Measurements from ENCODE around the gene MCTP2. TPM values are rescaled to one million over a fixed set of nuclear protein-coding genes. Genes with fewer than 3 reads are reported as not detected.

Gene MCTP2
- total RNA-seq, 1 experiment from 2014 or later, result 7.4 TPM

GRCh38 chr15:94324117-94324826 is 92.9 kb downstream of the MCTP2 start:
- POLR2A ChIA-PET, result no interaction called here
- H3K4me1 Mint-ChIP-seq, result peaks cover 13% of the 10 kb centered on the region
- H3K9me3 Mint-ChIP-seq, result no peaks in the 10 kb centered on the region; the same call in 1 of the 2 replicates
- CTCF ChIA-PET, result interaction anchor here (0.6 to 3.8 kb wide), 20 partner anchors 8 to 204 kb away, joined by 3 to 79 read pairs (median 4); partner anchors contain the start of gene MCTP2
- TF ChIP-seq CTCF (IDR thresholded peaks at IDR 0.05), result peak; percentile 81
- TF ChIP-seq ERG (CRISPR knock-in tag; IDR thresholded peaks at IDR 0.05), result no peak
- no peak for TF ChIP-seq MAX (CRISPR knock-in tag; IDR thresholded peaks at IDR 0.05)
- no peak for TF ChIP-seq ZNF396 (CRISPR knock-in tag; IDR thresholded peaks at IDR 0.05; ENCODE audit: borderline replicate concordance)
- no peak for TF ChIP-seq AFF4 (CRISPR knock-in tag; IDR thresholded peaks at IDR 0.05; ENCODE audit: borderline replicate concordance)
- H3K27ac Mint-ChIP-seq, result no peak overlapping the region
- H3K27me3 Mint-ChIP-seq (ENCODE audit: low read depth), result no peaks in the 10 kb centered on the region
- ATAC-seq, result peak; percentile 94
- no peaks in the 10 kb centered on the region for H3K36me3 Mint-ChIP-seq
- no peak overlapping the region for H3K4me3 Mint-ChIP-seq
- peak; percentile 43 for DNase-seq (ENCODE audit: low spot score)

- no peaks in the 10 kb centered on the region for H3K36me3 Mint-ChIP-seq
- no peak overlapping the region for H3K4me3 Mint-ChIP-seq
- CTCF ChIA-PET, result interaction anchor here (0.6 to 3.8 kb wide), 14 partner anchors 8 to 205 kb away, joined by 3 to 79 read pairs (median 4); partner anchors contain the start of gene MCTP2
- POLR2A ChIA-PET, result interaction anchor here (0.6 kb wide), 1 partner anchor 94 kb away, joined by 3 read pairs; no protein-coding TSS in a partner anchor
- TF ChIP-seq E2F5 (CRISPR knock-in tag; IDR thresholded peaks at IDR 0.05), result no peak
- peak; percentile 71; the same call in 1 of the 2 replicates for TF ChIP-seq HMGA2 (CRISPR knock-in tag; IDR thresholded peaks at IDR 0.05)
- DNase-seq (ENCODE audit: low spot score) (no peak), ATAC-seq (peak; percentile 20)
- peaks cover 13% of the 10 kb centered on the region for H3K4me1 Mint-ChIP-seq
- no peak overlapping the region for H3K27ac Mint-ChIP-seq
- H3K27me3 Mint-ChIP-seq (ENCODE audit: low read depth), result no peaks in the 10 kb centered on the region
- no peaks in the 10 kb centered on the region; the same call in 1 of the 2 replicates for H3K9me3 Mint-ChIP-seq
Observed at GRCh38 chr15:94324835-94325767, 93.7 kb downstream of the MCTP2 start.

- DNase-seq (ENCODE audit: low spot score), result no peak
- Mint-ChIP-seq H3K4me1 (peaks cover 13% of the 10 kb centered on the region), H3K4me3 (no peak overlapping the region), H3K27me3 (ENCODE audit: low read depth) (no peaks in the 10 kb centered on the region), H3K36me3 (no peaks in the 10 kb centered on the region), H3K27ac (no peak overlapping the region), H3K9me3 (no peaks in the 10 kb centered on the region; the same call in 1 of the 2 replicates)
- peak; percentile 48; the same call in 1 of the 2 replicates for TF ChIP-seq CTCF (IDR thresholded peaks at IDR 0.05)
- no peak for TF ChIP-seq ZNF396 (CRISPR knock-in tag; IDR thresholded peaks at IDR 0.05; ENCODE audit: borderline replicate concordance)
- ChIA-PET CTCF (interaction anchor here (0.6 to 1.3 kb wide), 4 partner anchors 8 to 163 kb away, joined by 3 to 8 read pairs (median 5); no protein-coding TSS in a partner anchor), POLR2A (interaction anchor here (0.6 kb wide), 1 partner anchor 1310 kb away, joined by 4 read pairs; no protein-coding TSS in a partner anchor)
- no peak for ATAC-seq
Observed at GRCh38 chr15:94327356-94327936, 96.1 kb downstream of the MCTP2 start.

Data from WTC11 (cell line).